Lung (tissue), 12 donors: ENCODE data around the gene SPINK2. TPM values are rescaled to one million over a fixed set of nuclear protein-coding genes. Genes with fewer than 3 reads are reported as not detected.

Experiments used
- ATAC-seq: fragments of 200-7000 bp; cut with Tn5 transposase; one replicate; pipeline ENCODE4 v1.9.1; 2020; ENCODE audit warnings: moderate number of reproducible peaks; ENCODE audit not compliant: insufficient read depth, low FRiP score
- DNase-seq, 3 donors: peaks; one replicate each; pipeline ENCODE4 v3.0.0-alpha.2; 2013 to 2017
- H3K27ac ChIP-seq, 2 donors: one replicate each; pipeline ENCODE4 v1.5.1; 2013; ENCODE audit warnings: mild to moderate bottlenecking in 2 of 2, moderate library complexity in 2 of 2, control low read depth in 1 of 2, inconsistent platforms in 1 of 2, low read depth in 1 of 2, low read length in 1 of 2
- H3K27me3 ChIP-seq, 3 donors: one replicate each; pipeline ENCODE4 v1.5.1; 2013; ENCODE audit warnings: low read length in 2 of 3; ENCODE audit not compliant: control insufficient read depth in 3 of 3, insufficient read depth in 3 of 3
- H3K36me3 ChIP-seq, 4 donors: one replicate each; pipeline ENCODE4 v1.5.1; 2013; ENCODE audit warnings: low read length in 4 of 4, mild to moderate bottlenecking in 1 of 4, moderate library complexity in 1 of 4; ENCODE audit not compliant: control insufficient read depth in 4 of 4, insufficient read depth in 4 of 4
- H3K4me1 ChIP-seq, 5 donors: one replicate each; pipeline ENCODE4 v1.5.1; 2013; ENCODE audit warnings: low read length in 5 of 5, mild to moderate bottlenecking in 2 of 5, moderate library complexity in 1 of 5; ENCODE audit not compliant: control insufficient read depth in 5 of 5, insufficient read depth in 5 of 5
- H3K4me3 ChIP-seq: one replicate; pipeline ENCODE4 v1.5.1; 2013; ENCODE audit warnings: mild to moderate bottlenecking, control low read depth, moderate library complexity
- H3K9ac ChIP-seq, 2 donors: one replicate each; pipeline ENCODE4 v1.5.1; 2013; ENCODE audit warnings: low read length in 2 of 2, control low read depth in 1 of 2; ENCODE audit not compliant: insufficient read depth in 1 of 2
- H3K9me3 ChIP-seq, 4 donors: one replicate each; pipeline ENCODE4 v1.5.1; 2013; ENCODE audit warnings: low read length in 3 of 4, mild to moderate bottlenecking in 1 of 4, moderate library complexity in 1 of 4; ENCODE audit not compliant: control insufficient read depth in 4 of 4, insufficient read depth in 3 of 4
- WGBS, 2 donors: extraction: QIAGEN DNeasy Blood & Tissue Kit; methylation state at CpG; one replicate each; pipeline ENCODE4 v1.1.7; 2013; 5-methylcytosine and 5-hydroxymethylcytosine counted together
- polyA plus RNA-seq, 2 donors: library from polyadenylated mRNA; stranded (reverse); fragments of 200-250 nt; gene quantifications; one replicate each; pipeline ENCODE4 v1.2.1, GENCODE V29; 2013
- total RNA-seq, 2 donors: library from RNA; depleted of rRNA in 1 of 2; stranded (reverse); fragments of >200 nt in 1 of 2; gene quantifications; one replicate each; pipeline ENCODE4 v1.2.1, GENCODE V29; 2014 to 2021
- TF ChIP-seq, protein P1 (sequence below): IDR thresholded peaks from 2 replicates; pipeline ENCODE4 v1.5.1; 2012; ENCODE audit warnings: mild to moderate bottlenecking; ENCODE audit errors: control extremely low read depth, extremely low read depth
- donor health status: control.
- donor health status: control.
- donor health status: Bipolar disorder and iron deficiency.
- donor health status: healthy.
- donor health status: DM: yes; HTN: yes; CAD: no.

SPINK2 gene
- total and polyA plus RNA-seq, 4 donors: 0.91 TPM; not detected in 3

DNA sequence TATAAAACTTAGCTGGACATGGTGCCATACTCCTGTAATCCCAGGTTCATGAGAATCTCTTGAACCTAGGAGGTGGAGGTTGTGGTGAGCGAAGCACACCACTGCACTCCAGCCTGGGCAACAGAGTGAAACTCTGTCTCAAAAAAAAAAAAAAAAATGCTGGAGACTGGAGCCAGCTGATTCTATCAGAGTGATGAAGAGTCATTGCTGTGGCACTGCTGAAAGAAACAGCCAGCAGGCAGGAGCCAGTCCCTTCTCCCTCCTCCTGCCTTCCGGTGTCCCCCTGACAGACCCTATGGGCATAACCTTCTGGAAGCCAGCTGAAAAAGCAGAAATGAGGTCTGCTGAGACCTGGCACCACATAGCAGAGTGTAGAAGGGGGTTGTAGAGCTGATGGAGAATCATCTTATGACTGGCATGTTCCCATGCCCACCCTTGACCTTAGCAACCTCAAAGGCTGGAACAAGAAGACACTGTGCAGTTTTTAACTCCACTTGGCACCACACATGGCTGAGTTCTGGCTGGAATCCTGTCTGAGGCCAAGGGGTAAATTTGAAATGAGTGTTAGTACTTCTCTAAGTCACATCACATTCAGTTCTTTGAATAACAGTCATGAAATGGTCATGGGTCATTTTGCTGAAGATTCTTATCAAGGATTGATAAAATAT, 2.6 kb upstream of the SPINK2 start:
- Histone ChIP-seq H3K36me3 (no peaks in the 10 kb centered on the region), H3K9ac (no peak overlapping the region), H3K27ac (no peak overlapping the region), H3K4me1 (peaks cover 0 to 4% (median 0%) of the 10 kb centered on the region in 5 donors), H3K4me3 (no peak overlapping the region), H3K27me3 (peaks cover 0 to 21% (median 17%) of the 10 kb centered on the region in 3 donors), H3K9me3 (no peaks in the 10 kb centered on the region)
- DNase-seq (no peak), ATAC-seq (no peak)
- 62 to 73% methylated on average over 2 of the region's 2 CpGs for WGBS, 2 donors
- TF ChIP-seq, protein P1, sequence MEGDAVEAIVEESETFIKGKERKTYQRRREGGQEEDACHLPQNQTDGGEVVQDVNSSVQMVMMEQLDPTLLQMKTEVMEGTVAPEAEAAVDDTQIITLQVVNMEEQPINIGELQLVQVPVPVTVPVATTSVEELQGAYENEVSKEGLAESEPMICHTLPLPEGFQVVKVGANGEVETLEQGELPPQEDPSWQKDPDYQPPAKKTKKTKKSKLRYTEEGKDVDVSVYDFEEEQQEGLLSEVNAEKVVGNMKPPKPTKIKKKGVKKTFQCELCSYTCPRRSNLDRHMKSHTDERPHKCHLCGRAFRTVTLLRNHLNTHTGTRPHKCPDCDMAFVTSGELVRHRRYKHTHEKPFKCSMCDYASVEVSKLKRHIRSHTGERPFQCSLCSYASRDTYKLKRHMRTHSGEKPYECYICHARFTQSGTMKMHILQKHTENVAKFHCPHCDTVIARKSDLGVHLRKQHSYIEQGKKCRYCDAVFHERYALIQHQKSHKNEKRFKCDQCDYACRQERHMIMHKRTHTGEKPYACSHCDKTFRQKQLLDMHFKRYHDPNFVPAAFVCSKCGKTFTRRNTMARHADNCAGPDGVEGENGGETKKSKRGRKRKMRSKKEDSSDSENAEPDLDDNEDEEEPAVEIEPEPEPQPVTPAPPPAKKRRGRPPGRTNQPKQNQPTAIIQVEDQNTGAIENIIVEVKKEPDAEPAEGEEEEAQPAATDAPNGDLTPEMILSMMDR: no peak

DNA sequence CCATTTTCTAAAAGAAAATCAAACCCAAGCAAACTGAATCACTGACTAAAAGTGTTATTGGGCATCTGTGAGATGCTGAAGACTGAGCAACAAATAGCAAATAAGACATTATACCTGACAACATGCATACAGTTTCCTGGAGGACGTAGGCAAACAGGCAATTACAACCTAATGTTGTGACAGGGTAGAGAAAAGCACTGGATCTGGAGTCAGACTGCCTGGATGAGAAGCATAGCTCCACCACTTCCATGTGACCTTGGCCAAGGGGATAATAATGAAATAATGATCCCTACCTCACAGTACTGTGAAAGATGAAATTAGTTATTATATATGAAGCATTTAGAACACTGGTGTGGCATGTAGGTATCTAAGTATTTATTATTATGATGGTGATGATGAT, 2.7 kb downstream of the SPINK2 start:
- DNase-seq: no peak
- no peak overlapping the region for H3K9ac ChIP-seq
- H3K27ac ChIP-seq: no peak overlapping the region
- no peaks in the 10 kb centered on the region for H3K9me3 ChIP-seq
- H3K27me3 ChIP-seq: peaks cover 0 to 21% (median 17%) of the 10 kb centered on the region in 3 donors
- H3K4me1 ChIP-seq: peaks cover 0 to 4% (median 0%) of the 10 kb centered on the region in 5 donors
- TF ChIP-seq, protein P1: no peak
- H3K36me3 ChIP-seq: no peaks in the 10 kb centered on the region
- 41 to 54% methylated on average over 1 of the region's 1 CpG for WGBS, 2 donors
- no peak for ATAC-seq
- H3K4me3 ChIP-seq: no peak overlapping the region

DNA sequence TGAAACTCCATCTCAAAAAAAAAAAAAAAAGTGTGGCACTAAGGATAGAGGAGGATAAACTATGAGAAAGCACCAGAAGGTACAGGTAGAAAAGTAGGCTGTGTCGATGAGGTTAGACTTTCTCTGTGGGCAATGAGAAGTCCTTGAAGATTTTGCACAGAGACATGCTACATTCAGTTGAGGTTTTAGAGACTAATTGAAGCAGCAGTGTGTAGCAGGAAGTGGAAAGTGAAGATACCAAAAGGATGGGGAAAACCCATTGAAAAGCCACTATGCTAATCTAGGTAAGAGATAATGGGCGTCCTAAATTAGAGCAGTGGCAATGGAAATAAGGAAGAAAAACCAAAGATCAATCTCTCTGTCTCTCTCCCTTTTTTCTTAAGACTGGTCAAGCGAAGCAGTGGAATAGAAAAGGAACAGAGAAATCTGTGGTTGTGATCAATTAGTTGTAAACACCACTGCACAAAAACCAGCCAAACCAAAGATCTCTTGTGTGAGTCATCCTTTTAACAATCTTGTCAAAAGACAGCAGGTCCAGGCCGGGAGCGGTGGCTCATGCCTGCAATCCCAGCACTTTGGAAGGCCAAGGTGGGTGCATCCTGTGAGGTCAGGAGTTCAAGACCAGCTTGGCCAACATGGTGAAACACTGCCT, 3.5 kb downstream of the SPINK2 start:
- Histone ChIP-seq H3K27ac (no peak overlapping the region), H3K9me3 (no peaks in the 10 kb centered on the region), H3K4me1 (peaks cover 0 to 4% (median 0%) of the 10 kb centered on the region in 5 donors), H3K27me3 (peaks cover 0 to 21% (median 17%) of the 10 kb centered on the region in 3 donors), H3K9ac (no peak overlapping the region), H3K36me3 (no peaks in the 10 kb centered on the region), H3K4me3 (no peak overlapping the region)
- ATAC-seq (no peak), DNase-seq (no peak)
- WGBS, 2 donors: 63 to 70% methylated on average over 5 of the region's 5 CpGs
- TF ChIP-seq, protein P1: no peak
